Right lobe of liver (tissue), 6 donors: Measurements from ENCODE around the gene ITSN1. TPM values are rescaled to one million over a fixed set of nuclear protein-coding genes. Genes with fewer than 3 reads are reported as not detected.

ENCODE experiments used
- ATAC-seq, 4 donors: fragments of 200-7000 bp; cut with Tn5 transposase; one replicate each; pipeline ENCODE4 v1.9.1; 2020; ENCODE audit warnings: mild to moderate bottlenecking in 4 of 4, moderate library complexity in 4 of 4
- DNase-seq, 3 donors: peaks; one replicate each; pipeline ENCODE4 v3.0.0-alpha.2; 2020
- H3K27ac ChIP-seq, 3 donors: fragments of 200-600 bp; one replicate each; pipeline ENCODE4 v1.8.0; 2022
- H3K27me3 ChIP-seq, 2 donors: fragments of 200-600 bp; one replicate each; pipeline ENCODE4 v1.8.0; 2022
- H3K36me3 ChIP-seq, 4 donors: fragments of 200-600 bp; sonication (generic) in 1 of 4; one replicate each; pipeline versions ENCODE4 v1.5.1 to v1.8.0; 2017 to 2022; ENCODE audit warnings: control low read depth in 1 of 4
- H3K4me1 ChIP-seq, 4 donors: fragments of 200-600 bp; sonication (generic) in 1 of 4; one replicate each; pipeline versions ENCODE4 v1.5.1 to v1.8.0; 2017 to 2022; ENCODE audit warnings: control low read depth in 1 of 4
- H3K4me3 ChIP-seq, 3 donors: fragments of 200-600 bp; one replicate each; pipeline ENCODE4 v1.8.0; 2022
- H3K9me3 ChIP-seq, 4 donors: fragments of 200-600 bp; sonication (generic) in 1 of 4; one replicate each; pipeline versions ENCODE4 v1.5.1 to v1.8.0; 2017 to 2022; ENCODE audit warnings: control low read depth in 1 of 4
- POLR2A ChIP-seq: fragments of 450-650 bp; IDR thresholded peaks from one replicate; pipeline ENCODE4 v1.6.1; 2017; ENCODE audit warnings: antibody characterized with exemption, mild to moderate bottlenecking
- WGBS: methylation state at CpG from one replicate; pipeline ENCODE4 v1.1.6; 2018; ENCODE audit warnings: low coverage, low lambda C conversion rate; ENCODE audit not compliant: insufficient coverage; ENCODE audit errors: missing lambda C conversion rate; 5-methylcytosine and 5-hydroxymethylcytosine counted together
- intact Hi-C, 2 donors: fragments of 100-400 bp; cut with DNase I; formaldehyde crosslinking; loops; one replicate each; pipeline versions ENCODE4 v1.11.2 to v1.14.1; 2022
- total RNA-seq, 6 experiments: library from RNA; depleted of rRNA in 2 of 6; stranded (reverse); fragments of >200 nt in 2 of 6; fragmentation: NEBNext Ultra II Directional in 3 of 6; extraction: Animal tissue kit (Norgen Biotek cat#: 25700) in 3 of 6; gene quantifications; one replicate each; pipeline versions ENCODE4 v1.1.0 to v1.2.4, GENCODE V29; 2016 to 2023
- TF ChIP-seq, protein P1 (sequence below), 4 donors: fragments of 200-600 bp in 3 of 4; fragments of 450-650 bp in 1 of 4; IDR thresholded peaks; one replicate each; pipeline versions ENCODE4 v1.5.1 to v1.8.0; 2016 to 2022; ENCODE audit warnings: antibody characterized with exemption in 4 of 4, mild to moderate bottlenecking in 2 of 4
- donor health status: DM: no; HTN: yes; CAD: no.
- donor health status: DM: no; HTN: no; CAD: no.
- donor health status: DM: no; HTN: no; CAD: no.
- donor health status: DM: no; HTN: yes; CAD: no.
- donor health status: DM: no; HTN: yes; CAD: no.

The ITSN1 gene
- total RNA-seq, 6 experiments from 2014 or later, result 27.8 to 63.1 (median 33.8) TPM

DNA sequence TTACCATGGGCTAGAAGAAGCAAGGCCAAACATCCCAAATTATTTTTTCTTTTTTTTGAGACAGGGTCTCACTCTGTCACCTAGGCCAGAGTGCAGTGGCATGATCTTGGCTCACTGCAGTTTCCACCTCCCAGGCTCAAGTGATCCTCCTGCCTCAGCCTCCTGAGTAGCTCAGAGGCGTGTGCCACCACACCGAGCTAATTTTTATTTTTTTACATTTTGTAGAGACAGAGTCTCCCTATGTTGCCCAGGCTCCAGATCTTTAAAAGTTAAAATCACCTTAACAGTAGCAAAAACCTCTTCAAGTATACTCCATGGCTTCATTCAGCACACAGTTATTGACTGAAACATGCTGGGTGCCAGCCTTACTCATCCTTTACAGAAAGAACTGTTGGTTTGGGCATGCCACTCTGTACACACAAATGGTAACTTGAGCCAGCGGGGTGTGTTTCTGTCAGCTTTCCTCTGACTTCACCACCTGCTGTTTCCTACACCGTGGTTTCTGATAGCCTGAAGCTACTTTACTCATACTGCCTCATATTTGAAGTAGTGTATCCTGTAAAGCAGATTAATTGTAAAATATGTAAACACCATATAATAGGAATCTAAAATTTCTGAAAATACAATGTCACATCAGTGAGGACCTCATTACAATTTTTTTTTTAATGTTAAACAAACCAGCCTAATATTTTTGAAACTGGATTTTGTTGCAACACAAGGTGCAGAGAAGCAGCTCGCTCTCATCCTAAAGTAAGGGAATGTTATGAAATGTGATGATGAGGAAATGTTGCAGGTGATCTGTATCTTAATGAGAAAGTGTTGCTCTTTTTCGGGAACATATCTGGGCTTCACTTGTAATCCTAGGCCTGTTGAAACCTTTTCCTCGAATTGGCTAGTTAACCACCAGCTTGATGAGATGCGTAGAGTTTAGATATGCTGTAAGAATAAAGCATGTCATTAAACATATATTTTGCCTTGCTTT, 159.4 kb downstream of the ITSN1 start:
- Histone ChIP-seq H3K27ac (peak overlapping the region; percentile 65 to 75 (median 68)), H3K27me3 (no peaks in the 10 kb centered on the region), H3K9me3 (no peaks in the 10 kb centered on the region), H3K4me1 (peaks cover 0 to 36% (median 12%) of the 10 kb centered on the region in 4 donors), H3K4me3 (no peak overlapping the region), H3K36me3 (peaks cover 0 to 12% (median 6%) of the 10 kb centered on the region in 4 donors)
- ATAC-seq (peak; percentile 84 to 91 (median 86)), DNase-seq (peak; percentile 49 to 73 (median 68))
- TF ChIP-seq, protein P1, sequence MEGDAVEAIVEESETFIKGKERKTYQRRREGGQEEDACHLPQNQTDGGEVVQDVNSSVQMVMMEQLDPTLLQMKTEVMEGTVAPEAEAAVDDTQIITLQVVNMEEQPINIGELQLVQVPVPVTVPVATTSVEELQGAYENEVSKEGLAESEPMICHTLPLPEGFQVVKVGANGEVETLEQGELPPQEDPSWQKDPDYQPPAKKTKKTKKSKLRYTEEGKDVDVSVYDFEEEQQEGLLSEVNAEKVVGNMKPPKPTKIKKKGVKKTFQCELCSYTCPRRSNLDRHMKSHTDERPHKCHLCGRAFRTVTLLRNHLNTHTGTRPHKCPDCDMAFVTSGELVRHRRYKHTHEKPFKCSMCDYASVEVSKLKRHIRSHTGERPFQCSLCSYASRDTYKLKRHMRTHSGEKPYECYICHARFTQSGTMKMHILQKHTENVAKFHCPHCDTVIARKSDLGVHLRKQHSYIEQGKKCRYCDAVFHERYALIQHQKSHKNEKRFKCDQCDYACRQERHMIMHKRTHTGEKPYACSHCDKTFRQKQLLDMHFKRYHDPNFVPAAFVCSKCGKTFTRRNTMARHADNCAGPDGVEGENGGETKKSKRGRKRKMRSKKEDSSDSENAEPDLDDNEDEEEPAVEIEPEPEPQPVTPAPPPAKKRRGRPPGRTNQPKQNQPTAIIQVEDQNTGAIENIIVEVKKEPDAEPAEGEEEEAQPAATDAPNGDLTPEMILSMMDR (IDR thresholded peaks at IDR 0.05), result no peak
- no peak for TF ChIP-seq POLR2A
- 58% methylated on average over 8 of the region's 8 CpGs for WGBS
- intact Hi-C loops, result no loop called here

DNA sequence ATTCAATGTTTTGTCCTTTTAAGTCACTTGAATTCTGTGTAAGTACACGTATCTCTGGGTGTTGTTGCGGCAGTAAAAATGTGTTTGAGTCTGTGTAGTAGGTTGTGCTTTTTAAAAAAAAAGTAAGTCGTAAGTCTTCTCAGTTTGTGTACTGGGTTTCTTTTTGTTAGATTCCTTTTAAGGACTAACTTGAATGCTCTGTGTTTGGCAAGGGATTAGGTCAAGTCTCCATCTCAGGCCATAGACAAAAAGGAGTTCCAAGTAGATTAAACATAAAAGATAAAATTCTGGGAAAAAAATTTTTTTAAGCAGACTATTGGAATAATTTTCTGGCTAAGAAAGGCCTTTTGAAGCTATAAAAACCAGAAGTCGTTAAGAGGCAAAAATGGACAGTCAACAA, 160.2 kb downstream of the ITSN1 start:
- intact Hi-C loops, result no loop called here
- 65% methylated on average over 4 of the region's 4 CpGs for WGBS
- H3K9me3 ChIP-seq, result no peaks in the 10 kb centered on the region
- H3K27ac ChIP-seq, result peak overlapping the region; percentile 65 to 75 (median 68)
- DNase-seq (no peak), ATAC-seq (no peak)
- no peak for TF ChIP-seq POLR2A
- TF ChIP-seq, protein P1 (IDR thresholded peaks at IDR 0.05), result no peak
- peaks cover 0 to 36% (median 12%) of the 10 kb centered on the region in 4 donors for H3K4me1 ChIP-seq
- H3K27me3 ChIP-seq, result no peaks in the 10 kb centered on the region
- H3K4me3 ChIP-seq, result no peak overlapping the region
- peaks cover 0 to 5% (median 4%) of the 10 kb centered on the region in 4 donors for H3K36me3 ChIP-seq

DNA sequence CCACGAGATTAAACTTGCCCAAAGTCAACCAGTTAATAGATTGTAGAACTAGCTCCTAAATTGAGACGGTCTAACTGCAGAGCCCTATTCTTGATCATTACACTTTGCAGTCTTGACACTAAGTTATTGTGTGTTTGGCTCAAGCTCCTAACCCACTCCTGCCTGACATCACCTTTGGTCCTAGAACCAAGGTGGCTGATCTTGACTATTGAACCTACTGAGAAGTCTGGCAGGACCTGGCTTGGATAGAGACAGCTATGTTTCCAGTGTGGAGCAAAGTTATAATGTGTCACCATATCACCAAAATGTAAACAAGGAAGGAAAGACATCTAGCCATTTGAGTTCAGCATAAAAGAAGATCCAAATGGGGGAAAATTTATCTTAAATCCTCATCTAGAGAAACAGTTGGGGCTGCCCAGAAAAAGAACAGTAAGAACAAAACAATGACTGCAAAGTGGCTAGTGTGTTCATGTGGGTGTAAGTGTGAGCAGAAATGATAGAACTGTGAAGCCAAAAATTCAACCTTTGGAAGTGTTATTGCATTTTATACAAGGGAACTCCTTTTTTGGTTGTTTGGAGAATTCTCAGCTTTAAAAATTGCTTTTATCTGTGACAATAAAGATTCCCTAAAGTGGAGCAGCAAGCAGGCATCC, 166.5 kb downstream of the ITSN1 start:
- TF ChIP-seq, protein P1 (IDR thresholded peaks at IDR 0.05), result no peak
- no peak for TF ChIP-seq POLR2A
- Histone ChIP-seq H3K4me1 (no peaks in the 10 kb centered on the region), H3K27me3 (no peaks in the 10 kb centered on the region), H3K27ac (no peak overlapping the region), H3K36me3 (peaks cover 0 to 11% (median 0%) of the 10 kb centered on the region in 4 donors), H3K9me3 (no peaks in the 10 kb centered on the region), H3K4me3 (no peak overlapping the region)
- ATAC-seq (peak in 2 of 4 donors; percentile 27 to 33), DNase-seq (no peak)
- WGBS, result 69% methylated on average over 2 of the region's 2 CpGs
- intact Hi-C loops, result no loop called here

DNA sequence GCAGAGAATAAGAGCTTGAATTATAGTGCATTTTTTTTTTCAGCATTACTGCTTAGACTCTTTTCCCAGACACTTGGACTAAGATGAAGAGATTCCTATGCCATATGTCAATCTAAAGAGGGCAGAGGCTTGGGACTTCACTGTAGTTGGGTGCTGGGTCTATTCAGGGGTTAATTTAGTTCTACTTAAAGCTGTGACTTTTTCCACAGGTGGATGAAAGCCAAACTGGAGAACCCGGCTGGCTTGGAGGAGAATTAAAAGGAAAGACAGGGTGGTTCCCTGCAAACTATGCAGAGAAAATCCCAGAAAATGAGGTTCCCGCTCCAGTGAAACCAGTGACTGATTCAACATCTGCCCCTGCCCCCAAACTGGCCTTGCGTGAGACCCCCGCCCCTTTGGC, 168.5 kb downstream of the ITSN1 start:
- Histone ChIP-seq H3K9me3 (no peaks in the 10 kb centered on the region), H3K27ac (peak overlapping the region; percentile 8 to 38 (median 24)), H3K4me3 (no peak overlapping the region), H3K27me3 (no peaks in the 10 kb centered on the region), H3K4me1 (no peaks in the 10 kb centered on the region), H3K36me3 (peaks cover 0 to 29% (median 6%) of the 10 kb centered on the region in 4 donors)
- WGBS, result 78% methylated on average over 4 of the region's 4 CpGs
- DNase-seq, result no peak
- intact Hi-C loops, result no loop called here
- TF ChIP-seq, protein P1 (IDR thresholded peaks at IDR 0.05), result no peak
- TF ChIP-seq POLR2A, result no peak
- no peak for ATAC-seq
